ENCODE measurements around the gene NUP62. TPM values are rescaled to one million over a fixed set of nuclear protein-coding genes. Genes with fewer than 3 reads are reported as not detected.

The NUP62 gene
- polyA plus RNA-seq, 1 experiment = 12.4 TPM

DNA sequence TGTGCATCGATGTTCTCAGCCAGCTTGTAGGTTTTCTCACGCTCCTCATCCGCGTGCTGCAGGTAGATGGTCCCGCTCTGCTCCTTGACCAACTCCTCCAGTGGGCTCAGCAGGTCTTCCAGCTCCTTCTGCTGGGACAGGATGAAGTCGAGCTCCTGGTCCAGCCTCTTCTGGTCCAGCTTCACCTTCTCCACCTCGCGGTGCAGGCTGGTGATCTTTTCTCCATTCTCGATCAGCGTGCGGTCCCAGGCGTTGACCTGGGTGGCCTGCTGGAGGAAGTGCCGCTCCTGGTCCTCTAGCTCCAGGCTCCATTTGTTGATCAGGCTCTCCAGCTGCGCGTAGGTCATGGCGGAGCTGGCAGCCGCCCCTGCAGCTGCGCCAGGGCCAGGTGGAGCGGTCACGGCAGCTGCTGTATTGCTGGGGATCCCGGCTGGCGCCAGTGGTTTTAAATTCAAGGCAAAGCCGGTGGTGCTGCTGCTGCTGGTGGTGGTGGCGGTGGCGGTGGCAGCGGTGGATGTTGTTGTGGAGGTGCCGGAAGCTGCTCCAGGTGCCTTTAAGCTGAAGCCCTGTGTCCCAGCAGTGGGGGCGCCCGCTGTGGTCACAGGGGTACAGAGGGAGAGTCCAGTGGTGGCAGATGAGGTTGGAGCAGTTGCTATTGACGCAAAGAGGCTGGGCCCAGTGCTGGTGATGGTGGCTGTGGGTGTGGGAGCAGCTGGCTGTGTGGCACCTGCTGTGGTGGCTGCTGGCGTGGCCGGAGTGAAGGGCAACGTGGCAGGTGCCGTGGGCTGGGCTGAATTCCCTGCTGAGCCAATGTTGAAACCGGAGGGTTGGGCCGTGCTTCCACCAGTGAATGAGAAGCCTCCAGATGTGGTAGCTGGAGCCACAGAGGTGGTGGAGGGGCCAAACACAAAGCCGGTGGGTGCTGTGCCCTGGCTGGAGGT, 20.6 kb downstream of the NUP62 start:
- H3K27me3 ChIP-seq (ENCODE audit: control insufficient read depth, insufficient read depth, low read length) = no peaks in the 10 kb centered on the region
- H3K27ac ChIP-seq (ENCODE audit: low read depth, low read length) = no peak overlapping the region
- TF ChIP-seq CTCF (IDR thresholded peaks at IDR 0.05; ENCODE audit: low read depth, low read length) = no peak
- no peak overlapping the region for H3K4me3 ChIP-seq (ENCODE audit: low read depth, low read length)
- ChIA-PET POLR2A (interaction anchor here (0.5 kb wide), 1 partner anchor 98 kb away, joined by 3 read pairs; no protein-coding TSS in a partner anchor), CTCF (no interaction called here)
- DNase-seq (ENCODE audit: low read depth, low spot score) = no peak
- no peaks in the 10 kb centered on the region; the same call in 1 of the 2 replicates for H3K9me3 ChIP-seq (ENCODE audit: control insufficient read depth, insufficient read depth, low read length)

- H3K27me3 ChIP-seq (ENCODE audit: control insufficient read depth, insufficient read depth, low read length) = no peaks in the 10 kb centered on the region
- no peak overlapping the region for H3K27ac ChIP-seq (ENCODE audit: low read depth, low read length)
- no peak for DNase-seq (ENCODE audit: low read depth, low spot score)
- ChIA-PET CTCF (no interaction called here), POLR2A (interaction anchor here (0.5 kb wide), 1 partner anchor 98 kb away, joined by 3 read pairs; no protein-coding TSS in a partner anchor)
- no peak overlapping the region for H3K4me3 ChIP-seq (ENCODE audit: low read depth, low read length)
- H3K9me3 ChIP-seq (ENCODE audit: control insufficient read depth, insufficient read depth, low read length) = no peaks in the 10 kb centered on the region; the same call in 1 of the 2 replicates
- TF ChIP-seq CTCF (IDR thresholded peaks at IDR 0.05; ENCODE audit: low read depth, low read length) = no peak
Measured at GRCh38 chr19:49907745-49908446, 21.4 kb downstream of the NUP62 start.

DNA sequence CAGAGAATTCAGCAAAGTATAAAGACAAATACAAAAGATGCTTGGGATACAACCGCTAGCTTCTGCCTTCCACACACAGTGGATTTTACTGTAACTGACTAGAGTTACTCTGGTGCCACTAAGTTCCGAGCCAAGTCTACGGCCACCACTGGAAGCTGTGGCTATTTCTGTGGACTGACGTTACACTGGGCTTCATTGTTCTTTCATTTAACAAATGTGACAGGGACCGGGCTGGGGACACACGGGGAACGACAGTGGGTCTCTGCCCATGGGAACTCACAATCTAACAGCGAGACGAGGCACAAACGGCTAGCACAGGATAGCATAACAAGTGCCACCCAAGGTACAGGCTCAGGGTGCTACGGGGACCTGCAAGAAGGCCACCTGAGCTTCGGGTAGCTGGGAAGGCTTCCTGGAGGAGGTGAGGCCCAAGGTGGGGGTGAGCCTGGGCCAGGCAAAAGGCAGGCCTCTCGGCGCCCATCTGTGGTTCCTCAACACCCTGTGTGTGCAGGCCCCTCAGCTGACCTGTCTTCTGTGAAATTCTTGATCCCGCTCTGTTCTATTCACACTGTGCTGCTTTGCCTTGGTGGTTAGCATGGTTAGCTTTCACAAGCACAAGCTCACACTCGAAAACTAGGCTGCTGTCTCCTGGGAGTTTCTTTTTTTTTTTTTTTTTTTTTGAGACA, 22.3 kb downstream of the NUP62 start:
- Histone ChIP-seq H3K4me3 (ENCODE audit: low read depth, low read length) (no peak overlapping the region), H3K27me3 (ENCODE audit: control insufficient read depth, insufficient read depth, low read length) (no peaks in the 10 kb centered on the region), H3K9me3 (ENCODE audit: control insufficient read depth, insufficient read depth, low read length) (no peaks in the 10 kb centered on the region; the same call in 1 of the 2 replicates), H3K27ac (ENCODE audit: low read depth, low read length) (no peak overlapping the region)
- TF ChIP-seq CTCF (IDR thresholded peaks at IDR 0.05; ENCODE audit: low read depth, low read length) = no peak
- DNase-seq (ENCODE audit: low read depth, low spot score) = no peak
- ChIA-PET POLR2A (no interaction called here), CTCF (no interaction called here)

DNA sequence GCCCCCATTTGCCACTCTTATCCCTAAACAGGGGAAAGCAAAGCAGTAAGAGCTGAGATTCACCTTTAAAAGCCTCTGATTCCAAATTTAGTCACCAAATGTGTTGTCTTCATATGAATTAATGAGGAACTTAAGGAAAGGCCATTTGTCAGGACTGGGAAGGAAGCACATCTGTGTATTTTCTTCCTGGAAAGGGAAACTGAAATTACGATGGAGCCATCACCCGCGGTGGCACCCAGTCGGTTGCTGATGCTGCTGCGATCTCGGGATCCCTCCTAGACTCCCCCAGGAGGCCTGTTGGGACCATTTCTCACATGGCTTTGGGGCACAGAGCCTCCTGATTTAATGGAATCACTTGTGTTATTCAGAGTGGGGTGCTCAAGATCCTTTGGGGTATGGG, 25.2 kb downstream of the NUP62 start:
- ChIA-PET POLR2A (no interaction called here), CTCF (no interaction called here)
- no peak for TF ChIP-seq CTCF (IDR thresholded peaks at IDR 0.05; ENCODE audit: low read depth, low read length)
- no peak overlapping the region for H3K4me3 ChIP-seq (ENCODE audit: low read depth, low read length)
- no peaks in the 10 kb centered on the region; the same call in 1 of the 2 replicates for H3K9me3 ChIP-seq (ENCODE audit: control insufficient read depth, insufficient read depth, low read length)
- no peaks in the 10 kb centered on the region for H3K27me3 ChIP-seq (ENCODE audit: control insufficient read depth, insufficient read depth, low read length)
- no peak for DNase-seq (ENCODE audit: low read depth, low spot score)
- no peak overlapping the region for H3K27ac ChIP-seq (ENCODE audit: low read depth, low read length)
